OCI-LY7 (cell line): ENCODE results near the gene AMPD1.

Experiments
- CTCF ChIP-seq: fragments of 200-600 bp; sonication (generic); conservative IDR thresholded peaks from 2 replicates; pipeline ENCODE4 v1.5.1; 2014; ENCODE audit warnings: mild to moderate bottlenecking, antibody characterized with exemption, low read length, moderate library complexity, mixed read lengths
- EZH2phosphoT487 ChIP-seq: fragments of 200-600 bp; sonication (generic); IDR thresholded peaks from 2 replicates; pipeline ENCODE4 v1.6.1; 2018; ENCODE audit warnings: low read depth, borderline replicate concordance, mild to moderate bottlenecking, mixed run types, antibody characterized with exemption, low read length, moderate library complexity, mixed read lengths

- no peak for TF ChIP-seq CTCF
- TF ChIP-seq EZH2phosphoT487, result no peak
Measured at GRCh38 chr1:114671939-114672275, 23.4 kb downstream of the AMPD1 start.
